Activated CD8-positive, alpha-beta memory T cell treated with anti-CD3 and anti-CD28 coated beads, Interleukin-2, amount 10 ng/mL, durations not matched to agents 7 days and 5 days (primary cell): Measurements from ENCODE around the gene ABHD16A. TPM values are rescaled to one million over a fixed set of nuclear protein-coding genes. Genes with fewer than 3 reads are reported as not detected.

Experiments used
- ATAC-seq: fragments of 150-1000 bp; cut with Tn5 transposase; one replicate; pipeline ENCODE4 v1.10.0; 2021; ENCODE audit warnings: moderate library complexity
- CTCF ChIA-PET: fragments of 350-600 bp; sonication (Branson Sonifier 250); formaldehyde crosslinking; loops from one replicate; lab custom pipeline; 2021; ENCODE audit warnings: antibody characterized with exemption; lab: Charles Lee
- DNase-seq: peaks from one replicate; pipeline ENCODE4 v3.0.0-alpha.2; 2020
- H3K27ac Mint-ChIP-seq: one replicate; pipeline ENCODE4 v1.8.0; 2021; ENCODE audit warnings: mild to moderate bottlenecking, mixed read lengths
- H3K27me3 Mint-ChIP-seq: one replicate; pipeline ENCODE4 v1.8.0; 2021; ENCODE audit warnings: mixed read lengths
- H3K36me3 Mint-ChIP-seq: one replicate; pipeline ENCODE4 v1.8.0; 2021; ENCODE audit warnings: mild to moderate bottlenecking, mixed read lengths
- H3K4me1 Mint-ChIP-seq: one replicate; pipeline ENCODE4 v1.8.0; 2021; ENCODE audit warnings: mixed read lengths
- H3K4me3 Mint-ChIP-seq: one replicate; pipeline ENCODE4 v1.8.0; 2021; ENCODE audit warnings: mild to moderate bottlenecking, moderate library complexity, mixed read lengths
- H3K9me3 Mint-ChIP-seq: one replicate; pipeline ENCODE4 v1.8.0; 2022; ENCODE audit warnings: low read depth, mixed read lengths
- total RNA-seq, 2 experiments: library from RNA; stranded (reverse); gene quantifications; one replicate each; pipeline ENCODE4 v1.2.3, GENCODE V29; 2021

Gene ABHD16A
- total RNA-seq, result 10 to 100 TPM; 49.0 to 56.7 TPM

GRCh38 chr6:31702819-31703716 lies at the start of gene ABHD16A:
Gene ABHD16A (minus strand): TSS chr6:31703324. CDS start chr6:31703281, 43 bp downstream.
- CTCF ChIA-PET, result interaction anchor here (0.6 to 3.3 kb wide), 19 partner anchors 9 to 162 kb away, joined by 3 to 15 read pairs (median 4); partner anchors contain the start of genes CLIC1, DDX39B, HSPA1B and LY6G5C
- H3K27ac Mint-ChIP-seq, result peak within 1 kb of the TSS; percentile 98
- peaks cover 11% of the 10 kb centered on the region for H3K36me3 Mint-ChIP-seq

GRCh38 chr6:31752739-31753319 lies 49.7 kb upstream of the ABHD16A start:
- Mint-ChIP-seq H3K9me3 (no peaks in the 10 kb centered on the region), H3K36me3 (peaks cover 14% of the 10 kb centered on the region), H3K4me3 (no peak overlapping the region), H3K27ac (no peak overlapping the region), H3K27me3 (no peaks in the 10 kb centered on the region), H3K4me1 (no peaks in the 10 kb centered on the region)
- DNase-seq, result no peak
- CTCF ChIA-PET, result interaction anchor here (1.1 to 3.0 kb wide), 3 partner anchors 17 to 23 kb away, joined by 3 to 15 read pairs (median 5); no protein-coding TSS in a partner anchor
- ATAC-seq, result no peak

More at GRCh38 chr6:31702819-31703716, at the start of gene ABHD16A:
- ATAC-seq (peak; percentile 96), DNase-seq (peak; percentile 99)
- Mint-ChIP-seq H3K4me3 (peak within 1 kb of the TSS; percentile 100), H3K9me3 (no peaks in the 10 kb centered on the region), H3K27me3 (no peaks in the 10 kb centered on the region), H3K4me1 (peaks cover 32% of the 10 kb centered on the region)

- Mint-ChIP-seq H3K9me3 (no peaks in the 10 kb centered on the region), H3K27ac (no peak overlapping the region), H3K27me3 (no peaks in the 10 kb centered on the region), H3K36me3 (peaks cover 19% of the 10 kb centered on the region), H3K4me1 (no peaks in the 10 kb centered on the region), H3K4me3 (no peak overlapping the region)
- no peak for ATAC-seq
- no peak for DNase-seq
- CTCF ChIA-PET, result interaction anchor here (1.3 kb wide), 1 partner anchor 19 kb away, joined by 3 read pairs; no protein-coding TSS in a partner anchor
These were observed 47.4 kb upstream of the ABHD16A start for GRCh38 chr6:31750411-31751022.

GRCh38 chr6:31749301-31750036 lies 46.3 kb upstream of the ABHD16A start:
- Mint-ChIP-seq H3K27me3 (no peaks in the 10 kb centered on the region), H3K4me3 (no peak overlapping the region), H3K9me3 (no peaks in the 10 kb centered on the region), H3K27ac (no peak overlapping the region), H3K4me1 (no peaks in the 10 kb centered on the region), H3K36me3 (peaks cover 26% of the 10 kb centered on the region)
- DNase-seq (no peak), ATAC-seq (no peak)
- CTCF ChIA-PET, result interaction anchor here (1.2 to 1.3 kb wide), 2 partner anchors 9 to 20 kb away, joined by 3 to 4 read pairs; no protein-coding TSS in a partner anchor

GRCh38 chr6:31744422-31744821 lies 41.3 kb upstream of the ABHD16A start:
- H3K4me3 Mint-ChIP-seq, result no peak overlapping the region
- peaks cover 48% of the 10 kb centered on the region for H3K36me3 Mint-ChIP-seq
- no peaks in the 10 kb centered on the region for H3K27me3 Mint-ChIP-seq
- peaks cover 16% of the 10 kb centered on the region for H3K4me1 Mint-ChIP-seq
- peak overlapping the region; percentile 35 for H3K27ac Mint-ChIP-seq
- ATAC-seq (no peak), DNase-seq (no peak)
- no peaks in the 10 kb centered on the region for H3K9me3 Mint-ChIP-seq
- CTCF ChIA-PET, result interaction anchor here (0.7 to 1.4 kb wide), 2 partner anchors 11 to 15 kb away, joined by 3 to 5 read pairs; no protein-coding TSS in a partner anchor

DNA sequence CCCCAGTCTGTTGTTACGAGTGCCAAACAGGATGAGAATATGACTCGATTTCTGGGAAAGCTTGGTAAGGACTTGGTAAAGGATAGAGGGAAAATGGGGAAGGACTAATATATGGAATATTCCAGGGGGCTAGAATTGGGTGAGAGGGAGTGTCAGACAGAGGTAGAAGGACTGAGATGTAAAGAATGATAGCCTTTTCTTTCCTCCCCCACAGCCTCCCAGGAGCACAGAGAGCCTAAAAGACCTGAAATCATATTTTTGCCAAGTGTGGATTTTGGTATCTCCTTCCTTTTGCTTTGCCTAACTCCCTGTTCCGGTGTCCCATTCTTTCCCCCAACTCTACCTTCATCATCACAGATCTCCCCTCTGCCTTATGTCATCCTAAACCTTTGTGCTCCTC lies 39.8 kb upstream of the ABHD16A start:
- ATAC-seq, result no peak
- Mint-ChIP-seq H3K27ac (peak overlapping the region; percentile 40), H3K9me3 (no peaks in the 10 kb centered on the region), H3K27me3 (no peaks in the 10 kb centered on the region), H3K4me1 (peaks cover 31% of the 10 kb centered on the region), H3K4me3 (no peak overlapping the region), H3K36me3 (peaks cover 42% of the 10 kb centered on the region)
- CTCF ChIA-PET, result interaction anchor here (0.5 to 1.1 kb wide), 2 partner anchors 27 to 93 kb away, joined by 4 read pairs; no protein-coding TSS in a partner anchor
- no peak for DNase-seq

- Mint-ChIP-seq H3K36me3 (peaks cover 36% of the 10 kb centered on the region), H3K9me3 (no peaks in the 10 kb centered on the region), H3K4me1 (peaks cover 42% of the 10 kb centered on the region), H3K27me3 (no peaks in the 10 kb centered on the region), H3K27ac (peak overlapping the region; percentile 42), H3K4me3 (peak overlapping the region; percentile 91)
- DNase-seq (no peak), ATAC-seq (no peak)
- CTCF ChIA-PET, result interaction anchor here (1.1 to 5.8 kb wide), 4 partner anchors 13 to 60 kb away, joined by 3 to 60 read pairs (median 18); partner anchors contain the start of gene DDAH2
These were observed 38.7 kb upstream of the ABHD16A start for GRCh38 chr6:31741815-31742214.

DNA sequence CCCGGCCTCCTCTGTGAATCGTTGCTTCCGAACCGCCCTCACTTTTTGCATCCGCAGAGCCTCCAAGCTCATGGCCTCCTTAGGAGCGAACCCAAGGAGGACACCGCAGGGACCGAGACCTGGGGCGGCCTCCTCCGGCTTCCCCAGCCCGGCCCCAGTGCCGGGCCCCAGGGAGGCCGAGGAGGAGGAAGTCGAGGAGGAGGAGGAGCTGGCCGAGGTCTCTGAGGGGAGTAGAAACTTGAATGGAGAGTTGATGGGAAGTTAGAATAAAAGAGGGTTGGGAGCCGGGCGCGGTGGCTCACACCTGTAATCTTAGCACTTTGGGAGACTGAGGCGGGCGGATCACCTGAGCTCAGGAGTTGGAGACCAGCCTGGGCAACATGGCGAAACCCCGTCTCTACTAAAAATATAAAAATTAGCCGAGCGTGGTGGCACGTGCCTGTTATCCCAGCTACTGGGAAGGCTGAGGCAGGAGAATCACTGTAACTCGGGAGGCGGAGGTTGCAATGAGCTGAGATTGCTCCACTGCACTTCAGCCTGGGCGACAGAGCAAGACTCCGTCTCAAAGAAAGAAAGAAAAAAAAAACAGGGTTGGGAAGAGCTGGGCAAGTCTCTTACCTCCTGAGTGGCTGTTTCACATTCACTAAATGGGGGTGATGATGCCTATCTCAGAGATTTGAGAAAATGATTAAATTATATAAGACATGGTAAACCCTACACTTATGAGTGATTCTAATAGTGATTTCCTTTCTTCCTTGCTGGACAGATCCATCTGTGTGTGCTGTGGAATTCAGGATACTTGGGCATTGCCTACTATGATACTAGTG lies 37.5 kb upstream of the ABHD16A start:
- Mint-ChIP-seq H3K27me3 (no peaks in the 10 kb centered on the region), H3K36me3 (peaks cover 40% of the 10 kb centered on the region), H3K4me1 (peaks cover 45% of the 10 kb centered on the region), H3K27ac (peak overlapping the region; percentile 96), H3K9me3 (no peaks in the 10 kb centered on the region), H3K4me3 (peak overlapping the region; percentile 91)
- no peak for ATAC-seq
- CTCF ChIA-PET, result interaction anchor here (1.0 to 5.8 kb wide), 13 partner anchors 9 to 92 kb away, joined by 3 to 60 read pairs (median 9); partner anchors contain the start of genes DDAH2, GPANK1, HSPA1A and HSPA1L
- DNase-seq, result no peak

GRCh38 chr6:31739639-31740396 lies 36.7 kb upstream of the ABHD16A start, which contains the start of gene MSH5:
Gene MSH5 (plus strand): TSS chr6:31740005. CDS start chr6:31740467, 462 bp downstream.
- CTCF ChIA-PET, result interaction anchor here (1.0 to 5.8 kb wide), 24 partner anchors 10 to 199 kb away, joined by 3 to 60 read pairs (median 8); partner anchors contain the start of genes BAG6, C6orf47, DDAH2 and GPANK1
- no peaks in the 10 kb centered on the region for H3K27me3 Mint-ChIP-seq
- peaks cover 45% of the 10 kb centered on the region for H3K4me1 Mint-ChIP-seq
- H3K36me3 Mint-ChIP-seq, result peaks cover 40% of the 10 kb centered on the region
- ATAC-seq, result peak; percentile 81
- peak; percentile 99 for DNase-seq
- peak within 1 kb of the TSS; percentile 96 for H3K27ac Mint-ChIP-seq
- no peaks in the 10 kb centered on the region for H3K9me3 Mint-ChIP-seq
- H3K4me3 Mint-ChIP-seq, result peak within 1 kb of the TSS; percentile 91

- Mint-ChIP-seq H3K36me3 (peaks cover 45% of the 10 kb centered on the region), H3K27ac (peak overlapping the region; percentile 96), H3K4me3 (peak overlapping the region; percentile 91), H3K9me3 (no peaks in the 10 kb centered on the region), H3K27me3 (no peaks in the 10 kb centered on the region), H3K4me1 (peaks cover 59% of the 10 kb centered on the region)
- CTCF ChIA-PET, result interaction anchor here (0.6 to 5.8 kb wide), 46 partner anchors 10 to 257 kb away, joined by 3 to 60 read pairs (median 4); partner anchors contain the start of genes ABHD16A, ATP6V1G2, BAG6 and C6orf47
- DNase-seq (peak; percentile 89), ATAC-seq (peak; percentile 17)
These were observed 35.2 kb upstream of the ABHD16A start for GRCh38 chr6:31737991-31738979.
